ENCODE results near the gene GATA5. TPM values are rescaled to one million over a fixed set of nuclear protein-coding genes. Genes with fewer than 3 reads are reported as not detected.

The GATA5 gene
- total and polyA plus RNA-seq, 2 donors from 2014 or later: 1.0 to 6.9 TPM

DNA sequence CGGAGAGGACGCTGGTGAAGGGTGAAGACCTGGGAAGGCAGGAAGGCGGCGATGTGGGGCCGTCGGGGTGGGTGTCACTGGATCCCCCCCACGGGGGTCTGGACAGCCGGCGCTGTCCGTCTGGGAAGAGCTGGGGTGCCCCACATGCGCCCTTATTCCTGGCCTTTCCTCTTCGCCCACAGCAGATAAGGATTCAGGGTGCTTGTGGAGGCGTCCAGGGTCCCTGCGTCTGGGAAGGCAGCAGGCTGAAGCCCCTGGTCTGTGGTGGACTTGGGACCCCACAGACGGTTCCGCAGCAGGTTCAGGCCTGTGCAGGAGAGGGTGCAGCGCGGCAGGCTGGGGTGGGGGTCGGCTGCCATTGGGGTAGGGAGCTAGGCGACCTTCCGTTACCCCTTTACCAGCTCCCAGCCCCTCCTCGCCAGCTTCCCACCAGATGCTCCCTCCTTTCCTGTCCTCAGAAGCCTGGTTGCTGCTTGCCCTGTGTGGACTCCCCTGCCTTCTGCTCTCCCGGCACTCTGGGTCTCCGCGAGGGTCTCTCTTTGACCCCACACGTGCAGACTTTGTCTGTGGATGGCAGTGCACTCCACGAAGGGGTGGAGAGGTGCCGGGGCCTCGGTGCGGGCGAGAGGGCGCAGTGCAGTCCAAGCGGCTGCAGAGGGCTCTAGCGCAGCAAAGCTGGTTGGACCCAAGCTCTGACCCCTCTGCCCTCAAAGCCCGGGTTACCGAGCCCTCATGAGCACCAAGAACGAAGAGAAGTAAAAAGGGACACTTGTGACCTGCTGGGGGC lies 2.1 kb upstream of the GATA5 start:
- H3K36me3 ChIP-seq (ENCODE audit: control insufficient read depth in 2 of 3, insufficient read depth in 3 of 3, low read length in 3 of 3): no peaks in the 10 kb centered on the region
- intact Hi-C loops (cut with DNase I): no loop called here
- TF ChIP-seq CTCF (IDR thresholded peaks at IDR 0.05; ENCODE audit: borderline replicate concordance, extremely low read depth, insufficient read depth): no peak
- H3K9me3 ChIP-seq (ENCODE audit: control insufficient read depth in 2 of 3, insufficient read depth in 1 of 3, low read length in 3 of 3): no peaks in the 10 kb centered on the region
- H3K27ac ChIP-seq (ENCODE audit: low read depth in 2 of 2, low read length in 2 of 2): no peak overlapping the region
- peaks cover 9% of the 10 kb centered on the region for H3K27me3 ChIP-seq (ENCODE audit: control insufficient read depth, insufficient read depth, low read length)
- H3K4me1 ChIP-seq (ENCODE audit: control insufficient read depth in 2 of 3, insufficient read depth in 2 of 3, low read depth in 1 of 3, low read length in 3 of 3): peaks cover 0 to 6% (median 0%) of the 10 kb centered on the region in 3 donors
- DNase-seq: no peak
- no peak for FAIRE-seq
- H3K4me3 ChIP-seq (ENCODE audit: low read length in 3 of 3): no peak overlapping the region
- H3K9ac ChIP-seq (ENCODE audit: low read length in 3 of 3): no peak overlapping the region

GRCh38 chr20:62476056-62476838 lies 452 bp upstream of the GATA5 start:
- H3K4me1 ChIP-seq (ENCODE audit: control insufficient read depth in 2 of 3, insufficient read depth in 2 of 3, low read depth in 1 of 3, low read length in 3 of 3): peaks cover 0 to 3% (median 0%) of the 10 kb centered on the region in 3 donors
- FAIRE-seq (no peak), DNase-seq (peak in 4 of 5 donors; percentile 53 to 89 (median 71))
- no peak overlapping the region for H3K9ac ChIP-seq (ENCODE audit: low read length in 3 of 3)
- H3K4me3 ChIP-seq (ENCODE audit: low read length in 3 of 3): peak overlapping the region in 1 of 3 donors; percentile 17
- intact Hi-C loops (cut with DNase I): no loop called here
- TF ChIP-seq CTCF (IDR thresholded peaks at IDR 0.05; ENCODE audit: borderline replicate concordance, extremely low read depth, insufficient read depth): no peak
- H3K27me3 ChIP-seq (ENCODE audit: control insufficient read depth, insufficient read depth, low read length): peaks cover 9% of the 10 kb centered on the region
- no peaks in the 10 kb centered on the region for H3K9me3 ChIP-seq (ENCODE audit: control insufficient read depth in 2 of 3, insufficient read depth in 1 of 3, low read length in 3 of 3)
- H3K36me3 ChIP-seq (ENCODE audit: control insufficient read depth in 2 of 3, insufficient read depth in 3 of 3, low read length in 3 of 3): no peaks in the 10 kb centered on the region
- H3K27ac ChIP-seq (ENCODE audit: low read depth in 2 of 2, low read length in 2 of 2): no peak overlapping the region

DNA sequence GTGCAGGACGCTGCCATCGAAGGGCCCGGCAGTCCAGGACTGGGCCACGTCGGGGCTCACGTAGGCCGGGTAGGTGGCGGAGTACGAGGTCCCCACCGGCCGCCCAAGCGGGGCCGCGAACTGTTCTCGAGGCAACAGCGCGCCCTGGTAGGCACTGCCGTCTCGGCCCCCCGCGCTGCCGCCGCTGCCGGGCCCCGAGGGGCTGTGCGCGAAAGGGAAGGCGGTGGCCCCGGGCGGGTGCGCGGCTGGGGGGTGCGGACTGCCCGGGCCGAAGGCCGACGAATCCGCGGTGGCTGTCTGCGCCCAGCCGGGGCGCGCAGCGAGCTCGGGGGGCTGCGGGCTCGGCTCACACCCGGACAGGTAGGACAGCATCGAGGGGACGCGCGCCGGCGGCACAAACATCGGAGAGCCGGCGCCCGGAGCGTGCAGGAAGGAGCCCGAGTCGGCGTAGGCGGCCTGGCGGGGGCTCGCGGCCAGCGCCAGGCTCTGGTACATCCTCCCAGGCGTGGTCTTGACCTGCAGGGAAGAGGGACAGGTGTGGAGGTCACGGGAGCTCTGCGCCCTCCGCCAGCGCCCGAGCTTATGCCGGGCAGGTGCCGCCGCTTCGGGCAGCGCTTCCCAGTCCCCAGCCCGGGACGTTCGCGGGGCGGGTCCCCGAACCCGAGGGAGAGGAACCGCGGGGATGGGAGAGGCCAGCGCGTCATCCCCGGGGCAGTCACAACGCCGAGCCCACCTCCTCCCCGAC lies 596 bp downstream of the GATA5 start:
- H3K9ac ChIP-seq (ENCODE audit: low read length in 3 of 3): no peak overlapping the region
- peaks cover 9% of the 10 kb centered on the region for H3K27me3 ChIP-seq (ENCODE audit: control insufficient read depth, insufficient read depth, low read length)
- no peak overlapping the region for H3K27ac ChIP-seq (ENCODE audit: low read depth in 2 of 2, low read length in 2 of 2)
- no peaks in the 10 kb centered on the region for H3K9me3 ChIP-seq (ENCODE audit: control insufficient read depth in 2 of 3, insufficient read depth in 1 of 3, low read length in 3 of 3)
- H3K36me3 ChIP-seq (ENCODE audit: control insufficient read depth in 2 of 3, insufficient read depth in 3 of 3, low read length in 3 of 3): no peaks in the 10 kb centered on the region
- intact Hi-C loops (cut with DNase I): no loop called here
- DNase-seq (no peak), FAIRE-seq (no peak)
- no peak for TF ChIP-seq CTCF (IDR thresholded peaks at IDR 0.05; ENCODE audit: borderline replicate concordance, extremely low read depth, insufficient read depth)
- H3K4me1 ChIP-seq (ENCODE audit: control insufficient read depth in 2 of 3, insufficient read depth in 2 of 3, low read depth in 1 of 3, low read length in 3 of 3): peaks cover 0 to 3% (median 0%) of the 10 kb centered on the region in 3 donors
- H3K4me3 ChIP-seq (ENCODE audit: low read length in 3 of 3): peak overlapping the region in 2 of 3 donors; percentile 26 to 37

Measured in kidney (tissue), 14 donors.